ENCODE measurements around the gene PASD1. TPM values are rescaled to one million over a fixed set of nuclear protein-coding genes. Genes with fewer than 3 reads are reported as not detected.

The PASD1 gene
- total and polyA plus RNA-seq, 10 of the 15 experiments (the other 5 are each of a cell fraction or from before 2014, with no cell fraction given): under 0.01 to 0.01 TPM; not detected in 8

DNA sequence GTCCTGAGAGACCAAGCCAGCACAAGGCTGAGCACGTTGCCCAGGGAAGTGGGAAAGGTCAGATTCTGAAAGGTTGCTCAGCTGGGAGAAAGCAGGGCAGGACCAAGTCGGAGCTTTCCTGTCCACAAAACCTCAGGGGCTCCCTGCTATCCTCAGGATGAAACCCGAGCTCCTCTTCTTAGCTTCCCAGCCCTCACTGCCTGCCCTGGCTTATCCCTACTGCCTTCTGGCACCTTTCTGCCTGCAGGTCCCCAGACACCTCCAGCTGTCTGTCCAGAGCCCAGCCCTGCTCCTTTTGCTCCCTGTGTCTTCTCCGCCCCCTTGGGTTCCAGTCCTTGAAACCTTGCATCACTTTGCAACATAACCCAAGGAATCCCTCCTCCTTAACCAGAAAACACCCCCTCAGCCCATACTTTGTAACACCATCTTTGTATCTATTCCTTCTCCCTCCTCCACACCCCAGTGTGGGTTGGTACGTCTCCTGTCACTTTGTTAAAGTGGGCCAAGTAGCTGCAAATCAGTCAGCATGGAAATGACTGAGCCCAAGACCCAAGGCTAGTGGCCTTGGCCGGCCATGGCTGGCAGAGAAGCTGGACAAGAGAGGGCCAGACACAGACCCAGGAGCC lies 111.8 kb downstream of the PASD1 start:
- H3K9me3 ChIP-seq (replicated peaks; ENCODE audit: control insufficient read depth, insufficient read depth, low read length): no peaks in the 10 kb centered on the region
- intact Hi-C loops (cut with micrococcal nuclease; ENCODE audit: unreplicated experiment) (no loop called here), in situ Hi-C loops (cut with MboI) (loop anchor here (25.0 kb wide), 1 partner anchor 913 kb away; no protein-coding TSS in a partner anchor)
- H3K9ac ChIP-seq (ENCODE audit: control insufficient read depth, insufficient read depth, low read length): no peak overlapping the region
- RAD21 ChIA-PET (ENCODE audit: unreplicated experiment): interaction anchor here (0.9 kb wide), 1 partner anchor 315 kb away, joined by 3 read pairs; no protein-coding TSS in a partner anchor
- H2AFZ ChIP-seq (ENCODE audit: control insufficient read depth, low read depth, low read length): no peak overlapping the region
- H3K27me3 ChIP-seq (replicated peaks in 1 of 2; ENCODE audit: control insufficient read depth in 2 of 2, insufficient read depth in 2 of 2, low read length in 1 of 2): no peaks in the 10 kb centered on the region
- SMC1A ChIA-PET (ENCODE audit: uncharacterized antibody, unreplicated experiment): interaction anchor here (1.5 kb wide), 1 partner anchor 12 kb away, joined by 3 read pairs; no protein-coding TSS in a partner anchor
- BruUV-seq (replicated peaks): no TSS peak
- H3K27ac ChIP-seq (ENCODE audit: control insufficient read depth, insufficient read depth): no peak overlapping the region
- no peaks in the 10 kb centered on the region for H3K79me2 ChIP-seq (ENCODE audit: control insufficient read depth, insufficient read depth, low read length)
- TF ChIP-seq CBX5 (IDR thresholded peaks at IDR 0.05; ENCODE audit: low read depth): no peak
- 2% methylated on average over 6 of the region's 6 CpGs for WGBS (ENCODE audit: insufficient coverage, insufficient replicate concordance, low lambda C conversion rate, missing lambda C conversion rate)
- H4K20me1 ChIP-seq (ENCODE audit: control insufficient read depth, insufficient read depth): no peaks in the 10 kb centered on the region
- POLR2A ChIA-PET: no interaction called here
- ATAC-seq (no peak), FAIRE-seq (no peak), DNase-seq (ENCODE audit: low read depth, low spot score) (no peak)
- H3K4me1 ChIP-seq (ENCODE audit: control insufficient read depth, insufficient read depth, low read length): no peaks in the 10 kb centered on the region
- no peaks in the 10 kb centered on the region for H3K36me3 ChIP-seq (ENCODE audit: control insufficient read depth in 2 of 2, insufficient read depth in 2 of 2, low read length in 1 of 2)
- CTCF ChIA-PET: no interaction called here
- no peak overlapping the region for H3K4me3 ChIP-seq
- H3K4me2 ChIP-seq (ENCODE audit: control insufficient read depth, insufficient read depth): no peak overlapping the region

DNA sequence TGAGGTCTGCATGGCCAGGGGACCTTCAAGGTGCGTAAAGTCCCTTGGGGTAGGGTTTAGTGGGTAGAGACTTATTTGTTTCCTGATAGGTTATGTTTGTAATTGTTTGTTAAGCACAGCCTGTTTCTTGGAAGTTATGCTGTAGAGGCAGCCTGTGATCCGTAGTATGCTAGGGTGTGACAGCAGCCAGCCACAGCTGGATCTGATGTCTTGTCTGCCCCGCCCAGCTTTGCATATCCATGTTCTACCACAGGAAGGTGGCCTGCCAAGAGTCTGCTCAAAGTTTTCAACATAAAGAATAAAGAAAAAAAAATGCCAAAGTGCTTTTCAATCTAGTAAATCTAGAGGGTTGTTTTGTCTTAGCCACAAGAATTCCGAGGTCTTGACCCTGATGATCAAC lies 112.7 kb downstream of the PASD1 start:
- H3K9me3 ChIP-seq (replicated peaks; ENCODE audit: control insufficient read depth, insufficient read depth, low read length): no peaks in the 10 kb centered on the region
- no peak overlapping the region for H3K27ac ChIP-seq (ENCODE audit: control insufficient read depth, insufficient read depth)
- no peaks in the 10 kb centered on the region for H4K20me1 ChIP-seq (ENCODE audit: control insufficient read depth, insufficient read depth)
- no peaks in the 10 kb centered on the region for H3K27me3 ChIP-seq (replicated peaks in 1 of 2; ENCODE audit: control insufficient read depth in 2 of 2, insufficient read depth in 2 of 2, low read length in 1 of 2)
- WGBS (ENCODE audit: insufficient coverage, insufficient replicate concordance, low lambda C conversion rate, missing lambda C conversion rate): 25% methylated on average over 4 of the region's 4 CpGs
- SMC1A ChIA-PET (ENCODE audit: uncharacterized antibody, unreplicated experiment): no interaction called here
- BruUV-seq (replicated peaks): no TSS peak
- CTCF ChIA-PET: no interaction called here
- ATAC-seq (no peak), DNase-seq (ENCODE audit: low read depth, low spot score) (no peak), FAIRE-seq (no peak)
- no peaks in the 10 kb centered on the region for H3K4me1 ChIP-seq (ENCODE audit: control insufficient read depth, insufficient read depth, low read length)
- POLR2A ChIA-PET: no interaction called here
- no peaks in the 10 kb centered on the region for H3K36me3 ChIP-seq (ENCODE audit: control insufficient read depth in 2 of 2, insufficient read depth in 2 of 2, low read length in 1 of 2)
- no peak overlapping the region for H3K9ac ChIP-seq (ENCODE audit: control insufficient read depth, insufficient read depth, low read length)
- TF ChIP-seq ESRRA (IDR thresholded peaks at IDR 0.05; ENCODE audit: low read length) (no peak), NFYA (IDR thresholded peaks at IDR 0.05; ENCODE audit: borderline replicate concordance, low read depth, low read length) (no peak), PML (IDR thresholded peaks at IDR 0.05; ENCODE audit: low read length) (no peak), FOS (IDR thresholded peaks at IDR 0.05; ENCODE audit: borderline replicate concordance, extremely low read depth, insufficient read length) (no peak), EZH2 (IDR thresholded peaks at IDR 0.05; ENCODE audit: borderline replicate concordance, control insufficient read depth, low read depth, low read length) (no peak), TBL1XR1 (IDR thresholded peaks at IDR 0.05; ENCODE audit: low read depth, low read length) (no peak), NFYB (IDR thresholded peaks at IDR 0.05; ENCODE audit: insufficient read depth, low read depth, low read length) (no peak), SMAD5 (IDR thresholded peaks at IDR 0.05; ENCODE audit: low read depth) (no peak)
- TF ChIP-seq, protein P1, sequence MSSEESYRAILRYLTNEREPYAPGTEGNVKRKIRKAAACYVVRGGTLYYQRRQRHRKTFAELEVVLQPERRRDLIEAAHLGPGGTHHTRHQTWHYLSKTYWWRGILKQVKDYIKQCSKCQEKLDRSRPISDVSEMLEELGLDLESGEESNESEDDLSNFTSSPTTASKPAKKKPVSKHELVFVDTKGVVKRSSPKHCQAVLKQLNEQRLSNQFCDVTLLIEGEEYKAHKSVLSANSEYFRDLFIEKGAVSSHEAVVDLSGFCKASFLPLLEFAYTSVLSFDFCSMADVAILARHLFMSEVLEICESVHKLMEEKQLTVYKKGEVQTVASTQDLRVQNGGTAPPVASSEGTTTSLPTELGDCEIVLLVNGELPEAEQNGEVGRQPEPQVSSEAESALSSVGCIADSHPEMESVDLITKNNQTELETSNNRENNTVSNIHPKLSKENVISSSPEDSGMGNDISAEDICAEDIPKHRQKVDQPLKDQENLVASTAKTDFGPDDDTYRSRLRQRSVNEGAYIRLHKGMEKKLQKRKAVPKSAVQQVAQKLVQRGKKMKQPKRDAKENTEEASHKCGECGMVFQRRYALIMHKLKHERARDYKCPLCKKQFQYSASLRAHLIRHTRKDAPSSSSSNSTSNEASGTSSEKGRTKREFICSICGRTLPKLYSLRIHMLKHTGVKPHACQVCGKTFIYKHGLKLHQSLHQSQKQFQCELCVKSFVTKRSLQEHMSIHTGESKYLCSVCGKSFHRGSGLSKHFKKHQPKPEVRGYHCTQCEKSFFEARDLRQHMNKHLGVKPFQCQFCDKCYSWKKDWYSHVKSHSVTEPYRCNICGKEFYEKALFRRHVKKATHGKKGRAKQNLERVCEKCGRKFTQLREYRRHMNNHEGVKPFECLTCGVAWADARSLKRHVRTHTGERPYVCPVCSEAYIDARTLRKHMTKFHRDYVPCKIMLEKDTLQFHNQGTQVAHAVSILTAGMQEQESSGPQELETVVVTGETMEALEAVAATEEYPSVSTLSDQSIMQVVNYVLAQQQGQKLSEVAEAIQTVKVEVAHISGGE (CRISPR knock-in tag; IDR thresholded peaks at IDR 0.05): no peak
- no peak overlapping the region for H3K4me2 ChIP-seq (ENCODE audit: control insufficient read depth, insufficient read depth)
- intact Hi-C loops (cut with micrococcal nuclease; ENCODE audit: unreplicated experiment) (no loop called here), in situ Hi-C loops (cut with MboI) (loop anchor here (25.0 kb wide), 1 partner anchor 914 kb away; no protein-coding TSS in a partner anchor)
- H3K79me2 ChIP-seq (ENCODE audit: control insufficient read depth, insufficient read depth, low read length): no peaks in the 10 kb centered on the region
- RAD21 ChIA-PET (ENCODE audit: unreplicated experiment): no interaction called here
- H3K4me3 ChIP-seq: no peak overlapping the region
- H2AFZ ChIP-seq (ENCODE audit: control insufficient read depth, low read depth, low read length): no peak overlapping the region
